Fibroblast of lung (primary cell): ENCODE data around the gene EPB42. TPM values are rescaled to one million over a fixed set of nuclear protein-coding genes. Genes with fewer than 3 reads are reported as not detected.

ENCODE experiments used
- DNase-seq, 2 donors: peaks; one replicate each; pipeline versions ENCODE4 v3.0.0 to v3.0.0-alpha.2; 2010; ENCODE audit warnings: low read depth in 2 of 2
- H2AFZ ChIP-seq: 2 replicates; pipeline ENCODE4 v1.5.1; 2012; ENCODE audit warnings: low read length, control low read depth, inconsistent platforms
- H3K27ac ChIP-seq: 2 replicates; pipeline ENCODE4 v1.5.1; 2011; ENCODE audit warnings: low read length, control low read depth; ENCODE audit not compliant: insufficient read depth
- H3K27me3 ChIP-seq: 2 replicates; pipeline ENCODE4 v1.5.1; 2011; ENCODE audit warnings: mild to moderate bottlenecking, low read length; ENCODE audit not compliant: control insufficient read depth, insufficient read depth
- H3K36me3 ChIP-seq: 2 replicates; pipeline ENCODE4 v1.5.1; 2011; ENCODE audit warnings: low read length; ENCODE audit not compliant: control insufficient read depth, insufficient read depth
- H3K4me1 ChIP-seq: 2 replicates; pipeline ENCODE4 v1.5.1; 2011; ENCODE audit warnings: low read length; ENCODE audit not compliant: control insufficient read depth, insufficient read depth; ENCODE audit errors: extremely low read depth
- H3K4me2 ChIP-seq: 2 replicates; pipeline ENCODE4 v1.5.1; 2011; ENCODE audit warnings: low read length, control low read depth; ENCODE audit not compliant: insufficient read depth; ENCODE audit errors: extremely low read depth
- H3K4me3 ChIP-seq, 4 experiments: fragments of 200-600 bp in 1 of 4; sonication (generic) in 1 of 4; replicated peaks in 1 of 4; 2 replicates each; pipeline ENCODE4 v1.5.1; 2011 to 2016; ENCODE audit warnings: low read length in 4 of 4, low read depth in 3 of 4, mild to moderate bottlenecking in 3 of 4, control low read depth in 2 of 4, inconsistent platforms in 1 of 4, mixed read lengths in 1 of 4; ENCODE audit not compliant: insufficient read depth in 1 of 4; ENCODE audit errors: control extremely low read depth in 1 of 4
- H3K79me2 ChIP-seq: 2 replicates; pipeline ENCODE4 v1.5.1; 2012; ENCODE audit warnings: mild to moderate bottlenecking, low read length, inconsistent platforms; ENCODE audit not compliant: control insufficient read depth, insufficient read depth
- H3K9ac ChIP-seq: 2 replicates; pipeline ENCODE4 v1.5.1; 2011; ENCODE audit warnings: mild to moderate bottlenecking, low read length, control low read depth; ENCODE audit not compliant: insufficient read depth
- H3K9me3 ChIP-seq: 2 replicates; pipeline ENCODE4 v1.5.1; 2012; ENCODE audit warnings: low read depth, low read length; ENCODE audit not compliant: control insufficient read depth, insufficient read depth
- H4K20me1 ChIP-seq: 2 replicates; pipeline ENCODE4 v1.5.1; 2011; ENCODE audit warnings: low read length; ENCODE audit not compliant: control insufficient read depth, insufficient read depth; ENCODE audit errors: extremely low read depth
- CTCF ChIP-seq, 2 donors: IDR thresholded peaks in 1 of 2; conservative IDR thresholded peaks in 1 of 2; 1 replicate in 1 of 2; 2 replicates in 1 of 2; pipeline ENCODE4 v1.5.1; 2011 to 2012; ENCODE audit warnings: low read length in 2 of 2, control low read depth in 1 of 2, inconsistent platforms in 1 of 2, low read depth in 1 of 2, mild to moderate bottlenecking in 1 of 2
- EZH2 ChIP-seq: IDR thresholded peaks from 2 replicates; pipeline ENCODE4 v1.5.1; 2012; ENCODE audit warnings: low read length, control low read depth, mild to moderate bottlenecking; ENCODE audit errors: missing control alignments
- polyA plus RNA-seq, 2 donors: library from polyadenylated mRNA; depleted of rRNA in 1 of 2; stranded (reverse) in 1 of 2; unstranded in 1 of 2; fragments of >200 nt; gene quantifications; 2 replicates each; pipeline ENCODE4 v1.2.1, GENCODE V29; 2011 to 2012; ENCODE audit warnings: missing spikeins in 1 of 2
- total RNA-seq: library from RNA; depleted of rRNA; stranded (reverse); fragments of >200 nt; gene quantifications from 2 replicates; pipeline ENCODE4 v1.2.1, GENCODE V29; 2014

The EPB42 gene
- total and polyA plus RNA-seq, 2 donors (not counting 1 experiment from before 2014, with no cell fraction given) = not detected

- H3K9me3 ChIP-seq = no peaks in the 10 kb centered on the region
- no peak overlapping the region for H3K9ac ChIP-seq
- peaks cover 13% of the 10 kb centered on the region for H3K27me3 ChIP-seq
- H3K36me3 ChIP-seq = no peaks in the 10 kb centered on the region
- H2AFZ ChIP-seq = no peak overlapping the region
- H3K4me3 ChIP-seq = no peak overlapping the region
- no peak overlapping the region for H3K4me2 ChIP-seq
- H3K27ac ChIP-seq = no peak overlapping the region
- no peaks in the 10 kb centered on the region for H4K20me1 ChIP-seq
- no peak for DNase-seq
- no peaks in the 10 kb centered on the region for H3K4me1 ChIP-seq
- TF ChIP-seq CTCF (conservative IDR thresholded peaks at IDR 0.05 in 1 of 2, IDR thresholded peaks at IDR 0.05 in 1 of 2; ENCODE audit: low read depth in 1 of 2, low read length in 2 of 2) = no peak
- TF ChIP-seq EZH2 = no peak
- no peaks in the 10 kb centered on the region for H3K79me2 ChIP-seq
These were observed 46.6 kb upstream of the EPB42 start for GRCh38 chr15:43267439-43267838.

GRCh38 chr15:43266834-43267233, 46.0 kb upstream of the EPB42 start, which contains the start of gene TGM5:
Gene TGM5, minus strand, starts transcription at chr15:43266928. Its CDS starts 79 bp downstream, at chr15:43266849.
- no peak for DNase-seq
- H3K9me3 ChIP-seq = no peaks in the 10 kb centered on the region

GRCh38 chr15:43266386-43266785, 45.6 kb upstream of the EPB42 start:
- Histone ChIP-seq H3K79me2 (no peaks in the 10 kb centered on the region), H3K9me3 (no peaks in the 10 kb centered on the region), H2AFZ (no peak overlapping the region), H3K4me1 (no peaks in the 10 kb centered on the region), H3K36me3 (no peaks in the 10 kb centered on the region), H3K9ac (no peak overlapping the region), H3K27me3 (peaks cover 13% of the 10 kb centered on the region), H4K20me1 (no peaks in the 10 kb centered on the region), H3K4me2 (no peak overlapping the region), H3K4me3 (no peak overlapping the region), H3K27ac (no peak overlapping the region)
- no peak for DNase-seq
- TF ChIP-seq CTCF (conservative IDR thresholded peaks at IDR 0.05 in 1 of 2, IDR thresholded peaks at IDR 0.05 in 1 of 2; ENCODE audit: low read depth in 1 of 2, low read length in 2 of 2) (no peak), EZH2 (no peak)

More at GRCh38 chr15:43266834-43267233, 46.0 kb upstream of the EPB42 start, which contains the start of gene TGM5:
- Histone ChIP-seq H3K4me2 (no peak within 1 kb of the TSS), H4K20me1 (no peaks in the 10 kb centered on the region), H3K27ac (no peak within 1 kb of the TSS), H3K4me1 (no peaks in the 10 kb centered on the region), H3K27me3 (peaks cover 13% of the 10 kb centered on the region), H3K9ac (no peak within 1 kb of the TSS), H3K79me2 (no peaks in the 10 kb centered on the region), H2AFZ (no peak within 1 kb of the TSS), H3K4me3 (no peak within 1 kb of the TSS), H3K36me3 (no peaks in the 10 kb centered on the region)
- TF ChIP-seq EZH2 = no peak
- no peak for TF ChIP-seq CTCF (conservative IDR thresholded peaks at IDR 0.05 in 1 of 2, IDR thresholded peaks at IDR 0.05 in 1 of 2; ENCODE audit: low read depth in 1 of 2, low read length in 2 of 2)
